GM18867 (cell line): Measurements from ENCODE around the gene MLXIP.

Source experiments
- ATAC-seq: cut with Tn5 transposase; IDR thresholded peaks from one replicate; pipeline ENCODE4 v1.9.1; 2021; ENCODE audit warnings: mild to moderate bottlenecking, moderate library complexity; ENCODE audit not compliant: unreplicated experiment

The MLXIP gene

DNA sequence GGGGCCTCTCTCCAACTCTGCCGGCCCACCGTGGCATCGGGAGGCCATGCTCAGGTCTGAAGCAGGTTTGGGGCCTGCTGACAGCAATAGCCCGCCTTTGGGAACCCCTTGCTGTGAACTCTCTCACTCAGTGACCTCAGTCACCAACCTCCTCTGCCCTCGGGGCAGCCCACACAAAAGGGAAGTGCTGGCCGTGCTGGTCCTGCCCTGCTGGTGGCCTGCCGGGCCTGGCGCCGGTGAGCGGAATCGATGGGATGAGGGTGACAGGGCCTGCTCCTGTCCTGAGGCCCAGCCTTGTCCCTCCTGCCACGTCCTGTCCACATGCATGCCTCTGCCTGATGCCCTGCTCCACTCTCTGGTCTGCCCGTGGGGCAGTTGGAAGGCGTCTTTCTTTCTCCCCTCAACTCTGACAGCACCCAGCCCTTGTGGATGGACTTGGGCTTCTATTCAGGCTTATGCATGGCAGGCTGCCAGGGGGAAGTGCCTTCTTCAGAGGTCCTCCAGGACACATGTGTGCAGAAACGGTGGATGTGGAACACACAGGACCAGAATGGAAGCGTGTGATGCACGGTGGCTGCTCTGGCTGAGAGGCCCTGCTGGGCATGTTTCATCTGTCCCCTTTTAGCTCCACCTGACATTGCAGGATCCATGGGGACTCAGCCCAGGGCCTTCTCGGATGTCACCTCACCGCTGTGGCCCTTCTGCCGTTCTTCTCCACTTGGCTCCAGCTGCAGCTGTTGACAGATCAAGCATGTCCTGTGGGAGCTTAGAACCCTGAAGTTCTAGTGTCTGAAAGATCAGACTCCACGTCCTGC lies 63.6 kb downstream of the MLXIP start:
- ATAC-seq: no peak

DNA sequence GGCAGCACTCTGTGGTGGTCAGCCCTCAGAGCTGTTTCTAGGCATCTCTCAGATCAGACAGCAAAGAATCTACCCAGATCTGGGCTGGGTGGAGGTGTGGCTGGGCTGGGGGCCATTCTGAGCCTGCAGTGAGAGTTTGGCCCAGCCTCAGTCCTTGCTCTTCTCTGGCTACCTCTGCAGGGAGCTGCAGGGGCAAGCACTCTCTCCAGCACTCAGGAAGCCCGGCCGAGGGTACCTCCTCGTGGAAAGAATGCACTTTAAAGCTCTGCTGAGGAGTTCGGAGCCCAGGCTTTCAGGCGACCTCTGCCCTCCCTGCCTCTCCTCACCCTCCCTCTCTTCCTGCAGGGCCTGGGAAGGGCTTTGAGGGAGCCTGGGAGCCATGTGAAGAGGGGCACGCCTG lies 64.3 kb downstream of the MLXIP start:
- no peak for ATAC-seq

DNA sequence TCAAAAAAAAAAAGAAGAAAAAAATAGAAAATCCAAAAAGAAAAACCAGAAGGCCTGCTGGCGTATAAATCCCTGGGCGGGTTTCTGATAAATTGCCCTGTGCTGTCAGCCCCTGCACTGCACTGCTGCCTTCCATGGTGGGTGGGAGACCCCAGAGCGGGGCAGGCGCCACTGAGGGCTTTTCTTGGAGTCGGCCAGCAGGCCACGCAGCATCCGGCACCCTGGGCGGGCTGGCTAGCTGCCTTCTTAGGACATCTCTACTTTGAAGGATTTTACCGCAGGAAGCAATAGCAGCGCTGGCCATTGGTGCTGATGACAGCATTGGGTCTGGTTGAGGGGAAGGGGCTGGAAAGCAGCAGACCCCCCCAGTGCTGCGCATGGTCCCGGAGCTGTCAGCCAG lies 66.3 kb downstream of the MLXIP start:
- ATAC-seq: no peak

DNA sequence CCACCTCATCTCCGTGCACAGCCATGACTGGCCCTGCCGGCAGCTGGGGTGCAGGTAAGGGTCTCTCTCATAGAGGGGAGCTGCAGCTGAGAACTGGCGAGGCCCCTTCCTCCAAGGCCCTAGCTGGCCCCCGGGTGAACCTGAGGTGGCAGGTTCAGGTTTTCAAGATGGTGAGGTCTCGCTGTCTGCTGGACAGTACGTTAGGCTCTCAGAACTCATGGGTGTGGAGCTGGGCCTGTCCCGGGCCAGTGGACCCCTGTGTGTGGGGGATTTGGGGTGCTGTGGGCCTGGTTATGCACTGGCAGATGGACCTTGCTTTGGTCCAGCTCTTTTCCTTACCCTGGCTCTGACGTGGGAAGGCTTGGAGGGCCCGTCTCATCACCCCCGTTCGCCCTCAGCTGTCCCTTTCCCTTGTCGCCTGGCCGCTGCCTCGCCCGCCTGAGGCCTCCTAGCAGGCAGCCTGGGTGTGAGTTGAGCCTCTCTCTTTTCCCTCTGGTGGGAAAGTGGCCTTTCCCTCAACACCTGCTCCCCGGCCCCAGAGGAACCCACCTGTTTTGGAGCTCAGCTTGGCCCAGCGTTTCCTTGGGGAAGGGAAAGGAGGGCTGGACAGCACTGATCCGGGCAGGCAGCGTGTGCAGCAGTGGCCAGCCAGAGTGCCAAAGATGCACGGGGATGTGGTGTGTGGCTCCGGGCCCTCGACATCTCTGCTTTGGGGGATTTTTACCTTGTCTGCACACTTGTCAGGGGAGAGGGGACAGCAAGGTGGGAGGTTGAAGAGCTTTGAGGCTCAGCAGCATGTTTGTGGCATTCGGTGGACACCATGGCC lies 67.2 kb downstream of the MLXIP start:
- no peak for ATAC-seq

DNA sequence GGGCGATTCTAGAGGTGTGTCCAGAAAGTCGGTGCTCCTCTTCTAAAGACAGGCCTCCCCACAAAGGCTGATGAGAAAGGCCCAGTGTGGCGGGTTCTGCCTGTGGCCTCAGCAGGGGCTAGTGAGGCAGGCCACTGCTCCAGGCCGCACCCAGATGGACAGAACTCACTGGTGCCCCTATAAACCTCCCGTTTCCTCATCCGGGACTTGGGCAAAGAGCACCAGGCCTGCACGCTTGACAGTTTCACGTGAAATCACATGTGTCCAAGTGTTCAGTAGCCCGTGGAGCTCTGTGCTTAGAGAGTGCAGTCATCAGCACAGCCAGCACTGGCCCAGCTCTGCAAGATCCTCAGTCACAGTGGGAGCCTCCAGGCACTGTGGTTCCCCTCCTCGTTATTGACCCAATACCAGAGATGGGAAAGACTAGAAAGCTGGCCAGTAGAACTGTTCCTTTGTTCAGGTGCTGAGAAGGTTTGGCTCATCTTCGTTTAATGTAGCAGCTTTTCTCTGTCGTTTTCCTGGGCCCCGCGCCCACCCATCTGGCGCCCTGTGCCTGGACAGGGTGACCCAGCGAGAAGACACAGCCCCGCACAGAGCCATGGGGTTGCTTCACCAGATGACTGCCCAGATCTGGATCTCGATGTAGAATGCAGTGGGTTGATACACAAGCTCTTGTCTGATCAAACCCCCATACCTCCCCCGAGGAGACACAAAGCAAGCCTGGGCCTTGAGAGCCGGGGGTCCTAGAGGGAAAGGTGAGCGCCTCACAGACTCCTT lies 69.1 kb downstream of the MLXIP start:
- no peak for ATAC-seq

DNA sequence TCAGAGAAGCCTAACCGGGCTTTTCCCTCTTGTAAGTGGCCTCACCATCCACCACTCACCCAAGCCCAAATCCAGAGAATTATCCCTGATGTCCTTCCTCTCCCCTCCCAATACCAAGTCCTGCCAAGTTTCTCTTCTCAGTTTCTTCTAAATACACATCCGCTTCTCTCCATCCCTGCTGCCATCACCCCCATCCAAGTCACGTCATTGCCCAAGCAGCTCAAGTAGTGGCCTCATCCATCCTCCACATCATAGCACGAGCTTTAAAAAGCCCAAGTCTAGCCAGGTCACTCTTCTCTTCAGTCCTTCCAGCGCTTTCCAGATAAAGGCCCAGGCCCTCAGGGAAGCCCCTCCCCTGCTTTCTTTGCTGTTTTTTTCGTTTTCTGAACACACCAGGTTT lies 70.1 kb downstream of the MLXIP start:
- no peak for ATAC-seq

DNA sequence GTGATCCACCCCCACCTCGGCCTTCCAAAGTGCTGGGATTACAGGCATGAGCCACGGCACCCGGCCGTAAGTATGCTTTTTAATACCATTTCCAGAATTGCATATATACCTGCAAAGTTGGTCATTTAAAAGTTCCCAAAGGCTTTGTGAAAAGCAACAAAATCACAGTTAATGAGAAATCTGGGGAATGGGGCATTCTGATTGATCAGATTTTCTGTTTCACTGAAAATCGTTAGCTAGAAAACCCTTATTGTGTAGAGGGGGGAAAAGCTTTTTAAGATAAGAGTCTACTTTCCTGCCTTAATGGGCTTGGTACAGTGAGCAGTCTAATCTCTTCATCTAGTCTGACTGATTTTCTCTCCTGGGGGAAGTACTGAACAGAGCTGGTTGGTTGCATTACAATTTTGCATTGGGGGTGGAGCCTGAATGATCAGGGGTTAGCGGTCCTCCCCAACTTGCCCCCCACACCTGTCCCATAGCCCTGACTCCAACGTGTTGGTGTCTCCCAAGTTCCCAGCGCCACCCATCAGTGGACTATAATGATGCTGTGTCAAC lies 71.6 kb downstream of the MLXIP start:
- no peak for ATAC-seq

DNA sequence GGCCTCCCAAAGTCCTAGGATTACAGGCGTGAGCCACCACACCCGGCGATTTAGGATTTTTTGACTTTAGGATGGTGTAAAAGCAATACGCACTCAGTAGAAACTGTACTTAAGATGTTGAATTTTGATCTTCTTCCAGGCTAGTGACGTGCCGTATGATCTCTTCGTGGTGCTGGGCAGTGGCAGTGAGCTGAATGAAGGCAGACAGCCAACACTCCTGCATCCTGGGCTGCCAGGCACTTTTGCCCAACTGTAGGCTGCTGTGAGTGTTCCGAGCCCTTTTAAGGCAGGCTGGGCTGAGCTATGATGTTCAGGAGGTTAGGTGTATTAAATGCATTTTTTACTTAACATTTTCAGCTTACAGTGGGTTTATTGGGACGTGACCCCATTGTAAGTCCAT lies 74.2 kb downstream of the MLXIP start:
- no peak for ATAC-seq

DNA sequence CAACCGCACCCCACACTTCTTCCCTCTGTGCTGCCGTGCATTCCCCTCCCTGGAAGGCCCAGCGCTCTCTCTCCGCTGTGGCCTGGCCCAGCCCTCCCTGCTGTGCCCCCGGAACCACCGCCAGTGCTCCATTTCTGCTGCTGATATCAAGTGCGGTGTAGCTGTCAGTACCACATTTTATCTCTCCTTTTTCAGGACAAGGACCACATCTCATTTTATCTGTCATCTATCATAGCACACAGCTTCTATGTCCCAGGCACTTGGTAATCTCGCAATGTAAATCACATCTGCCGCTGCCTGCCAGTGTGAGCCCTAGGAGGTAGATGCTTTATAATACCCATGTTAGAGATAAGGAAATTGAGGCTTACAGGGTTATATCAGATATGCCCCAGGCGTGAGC lies 77.1 kb downstream of the MLXIP start:
- no peak for ATAC-seq

DNA sequence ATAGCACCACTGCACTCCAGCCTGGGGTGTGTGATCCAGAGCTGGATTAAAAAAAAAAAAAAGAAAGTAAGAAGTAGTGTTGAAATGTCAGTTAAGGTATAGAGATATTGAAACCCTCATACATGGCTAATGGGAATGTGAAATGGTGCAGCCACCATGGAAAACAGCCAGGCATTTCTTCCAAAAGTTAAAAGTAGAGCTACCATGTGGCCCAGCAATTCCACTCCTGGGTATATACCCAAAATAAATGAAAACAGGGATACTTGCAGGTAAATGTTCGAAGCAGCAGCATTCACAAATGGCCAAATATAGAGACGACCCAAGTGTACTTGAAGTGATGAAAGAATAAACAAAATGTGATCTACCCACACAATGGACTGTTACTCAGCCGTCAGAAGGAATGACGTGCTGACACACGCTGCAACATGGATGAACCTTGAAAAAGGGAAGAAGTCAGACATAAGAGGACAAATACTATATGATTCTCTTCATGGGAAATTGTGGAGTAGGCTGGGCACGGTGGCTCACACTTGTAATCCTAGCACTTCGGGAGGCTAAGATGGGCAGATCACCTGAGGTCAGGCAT lies 80.2 kb downstream of the MLXIP start:
- no peak for ATAC-seq

DNA sequence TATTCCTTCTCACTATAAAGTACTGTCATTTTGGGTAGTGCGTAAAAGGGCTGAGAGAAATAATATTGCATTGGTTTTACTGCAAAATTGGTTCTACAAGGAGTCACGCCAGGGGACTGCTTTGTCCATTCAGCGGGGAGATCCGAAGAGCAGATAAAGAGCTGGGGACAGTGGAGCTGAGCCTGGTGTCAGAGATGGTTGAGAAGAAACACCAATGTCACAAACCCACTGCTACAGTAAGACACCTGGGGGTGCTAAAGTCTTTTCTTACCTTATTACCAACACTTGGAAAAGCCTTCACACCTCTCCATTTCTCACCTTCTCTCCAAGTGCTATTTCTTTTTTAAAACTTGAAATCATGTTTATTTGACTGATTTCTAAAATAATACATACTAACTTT lies 81.3 kb downstream of the MLXIP start:
- no peak for ATAC-seq

DNA sequence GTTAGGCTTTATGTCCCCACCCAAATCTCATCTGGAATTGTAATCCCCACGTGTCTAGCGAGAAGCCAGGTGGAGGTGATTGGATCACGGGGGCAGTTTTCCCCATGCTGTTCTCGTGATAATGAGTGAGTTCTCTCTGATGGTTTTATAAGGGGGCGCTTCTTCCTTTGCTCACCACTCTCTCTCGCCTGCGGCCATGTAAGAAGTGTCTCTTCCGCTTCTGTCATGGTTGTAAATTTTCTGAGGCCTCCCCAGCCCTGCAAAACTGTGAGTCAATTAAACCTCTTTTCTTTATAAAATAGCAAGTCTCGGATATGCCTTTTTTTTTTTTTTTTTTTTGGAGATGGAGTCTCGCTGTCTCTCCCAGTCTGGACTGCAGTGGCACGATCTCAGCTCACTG lies 82.2 kb downstream of the MLXIP start:
- ATAC-seq: no peak

DNA sequence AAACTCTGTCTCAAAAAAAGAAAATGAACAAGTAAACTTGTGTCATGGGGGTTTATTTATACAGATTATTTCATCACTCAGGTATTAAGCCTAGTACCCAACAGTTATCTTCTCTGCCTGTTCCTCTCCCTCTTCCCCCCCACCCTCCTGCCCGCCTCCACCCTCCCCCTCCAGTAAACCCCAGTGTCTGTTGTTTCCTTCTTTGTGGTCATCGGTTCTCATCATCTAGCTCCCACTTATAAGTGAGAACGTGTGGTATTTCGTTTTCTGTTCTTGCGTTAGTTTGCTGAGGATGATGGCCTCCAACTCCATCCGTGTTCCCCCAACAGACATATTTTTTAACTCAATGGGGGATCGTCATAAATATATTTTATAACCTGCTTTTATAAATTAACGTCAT lies 83.1 kb downstream of the MLXIP start:
- no peak for ATAC-seq

DNA sequence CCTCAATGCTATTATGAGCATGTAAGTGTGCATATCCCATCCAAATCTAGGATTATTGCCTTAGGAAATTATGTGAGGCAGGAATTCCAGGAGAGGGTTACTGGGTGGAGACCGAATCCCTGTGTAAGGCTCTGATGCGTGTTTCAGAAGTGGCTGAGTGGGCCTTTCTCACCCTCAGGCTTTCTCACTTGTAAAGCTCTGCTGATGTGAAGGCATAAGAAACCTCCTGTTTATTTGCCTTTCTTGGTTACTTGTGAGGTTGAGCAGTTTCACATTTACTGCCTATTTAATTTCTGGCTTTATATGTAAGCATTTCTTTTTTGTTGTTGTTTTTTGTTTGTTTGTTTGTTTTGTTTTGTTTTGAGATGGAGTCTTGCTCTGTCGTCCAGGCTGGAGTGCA lies 84.4 kb downstream of the MLXIP start:
- ATAC-seq: no peak

DNA sequence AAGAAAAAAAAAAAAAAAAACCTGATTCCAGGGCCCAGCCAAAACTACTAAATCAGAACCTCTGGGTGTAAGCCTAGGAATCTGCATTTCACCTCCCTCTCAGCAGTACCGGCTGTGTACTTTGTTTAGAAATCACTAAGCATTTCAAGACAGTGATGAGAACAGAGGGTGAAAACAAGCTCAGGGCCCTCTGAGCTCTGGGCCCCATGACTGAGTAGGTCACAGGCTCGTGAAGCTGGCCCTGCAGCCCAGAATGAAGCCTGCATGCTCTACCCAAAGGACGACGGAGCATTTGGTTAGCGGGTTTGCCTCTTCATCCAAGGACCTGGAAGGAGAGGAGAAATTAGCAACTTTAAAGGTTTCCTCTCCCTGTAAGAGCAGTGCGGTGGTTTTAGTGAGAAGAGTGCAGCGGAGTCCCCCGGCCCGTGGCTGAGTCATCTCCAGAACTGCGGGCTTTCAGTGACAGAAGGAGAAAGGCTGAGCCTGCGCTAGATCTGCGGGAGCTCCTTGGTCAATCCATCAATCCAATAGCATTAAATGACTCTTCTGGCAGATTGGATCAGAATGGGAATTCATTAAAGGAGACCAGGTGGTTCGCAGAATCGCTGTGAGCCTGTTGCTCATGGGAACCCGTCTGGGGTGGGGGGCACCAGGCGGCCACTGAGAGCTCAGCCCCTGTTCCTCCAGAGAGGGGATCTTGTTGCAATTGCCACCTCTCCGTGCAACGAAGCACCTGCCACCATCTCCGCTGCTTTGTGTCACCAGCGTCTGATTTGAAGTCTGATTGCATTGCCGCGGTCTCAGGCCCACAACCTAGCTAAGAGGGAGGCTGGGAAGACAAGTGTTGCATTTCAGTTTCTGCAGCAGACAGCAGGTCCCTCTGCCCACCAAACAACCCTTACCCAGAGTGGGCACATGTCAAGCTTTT lies 88.1 kb downstream of the MLXIP start:
- ATAC-seq: peak; percentile 81

DNA sequence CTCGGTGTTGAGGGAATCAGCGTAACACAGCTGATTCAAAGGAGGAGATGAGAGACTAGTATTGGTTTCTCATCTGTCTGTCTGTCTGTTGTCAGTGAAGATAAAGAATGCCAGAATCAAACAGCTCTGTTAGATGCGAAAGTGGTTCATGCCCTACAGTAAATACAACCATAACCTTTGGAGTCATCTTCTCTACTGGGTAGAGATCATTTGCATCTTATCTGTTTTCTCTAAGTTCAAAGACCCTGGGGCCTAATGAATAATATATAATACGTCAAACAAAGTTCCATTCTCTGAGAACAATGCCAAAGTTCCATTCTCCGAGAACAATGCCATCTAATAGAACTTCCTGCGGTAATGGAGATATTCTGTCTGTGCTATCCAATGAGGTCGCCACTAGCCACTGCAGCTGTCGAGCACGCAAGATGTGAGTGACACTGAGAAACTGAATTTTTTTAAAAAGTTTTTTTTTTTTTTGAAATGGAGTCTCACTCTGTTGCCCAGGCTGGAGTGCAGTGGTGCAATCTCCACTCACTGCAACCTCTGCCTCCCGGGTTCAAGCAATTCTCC lies 88.9 kb downstream of the MLXIP start:
- ATAC-seq: no peak

DNA sequence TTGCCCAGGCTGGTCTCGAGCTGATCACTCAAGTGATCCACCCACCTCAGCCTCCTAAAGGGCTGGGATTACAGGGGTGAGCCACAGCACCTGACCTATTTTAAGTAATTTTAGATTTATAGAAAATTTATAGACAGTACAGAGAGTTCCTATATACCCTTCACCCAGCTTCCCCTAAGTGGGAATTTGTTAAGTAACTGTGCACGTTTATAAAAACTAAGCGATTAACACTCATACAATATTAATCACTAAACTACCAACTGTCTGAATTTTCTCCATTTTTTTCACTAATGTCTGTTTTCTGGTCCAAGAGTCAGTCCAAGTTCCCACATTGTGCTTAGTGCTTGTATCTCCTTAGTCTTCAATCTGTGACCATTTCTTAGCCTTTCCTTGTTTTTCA lies 89.9 kb downstream of the MLXIP start:
- ATAC-seq: no peak

DNA sequence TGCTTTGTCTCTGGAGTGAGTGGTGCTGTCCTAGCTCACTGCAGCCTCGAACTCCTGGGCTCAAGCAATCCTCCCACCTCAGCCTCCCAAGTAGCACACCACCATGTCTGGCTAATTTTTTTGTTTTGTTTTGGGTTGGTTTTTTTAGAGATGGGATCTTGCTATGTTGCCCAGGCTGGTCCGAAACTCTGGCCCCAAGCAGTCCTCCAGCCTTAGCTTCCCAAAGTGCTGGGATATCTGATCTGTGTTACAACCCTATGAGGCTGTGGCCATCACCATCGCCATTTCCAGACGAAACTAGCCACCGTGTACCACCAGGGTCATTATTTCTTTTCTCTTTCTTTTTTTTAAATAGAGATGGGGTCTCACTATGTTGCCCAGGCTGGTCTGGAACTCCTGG lies 92.8 kb downstream of the MLXIP start:
- ATAC-seq: no peak

DNA sequence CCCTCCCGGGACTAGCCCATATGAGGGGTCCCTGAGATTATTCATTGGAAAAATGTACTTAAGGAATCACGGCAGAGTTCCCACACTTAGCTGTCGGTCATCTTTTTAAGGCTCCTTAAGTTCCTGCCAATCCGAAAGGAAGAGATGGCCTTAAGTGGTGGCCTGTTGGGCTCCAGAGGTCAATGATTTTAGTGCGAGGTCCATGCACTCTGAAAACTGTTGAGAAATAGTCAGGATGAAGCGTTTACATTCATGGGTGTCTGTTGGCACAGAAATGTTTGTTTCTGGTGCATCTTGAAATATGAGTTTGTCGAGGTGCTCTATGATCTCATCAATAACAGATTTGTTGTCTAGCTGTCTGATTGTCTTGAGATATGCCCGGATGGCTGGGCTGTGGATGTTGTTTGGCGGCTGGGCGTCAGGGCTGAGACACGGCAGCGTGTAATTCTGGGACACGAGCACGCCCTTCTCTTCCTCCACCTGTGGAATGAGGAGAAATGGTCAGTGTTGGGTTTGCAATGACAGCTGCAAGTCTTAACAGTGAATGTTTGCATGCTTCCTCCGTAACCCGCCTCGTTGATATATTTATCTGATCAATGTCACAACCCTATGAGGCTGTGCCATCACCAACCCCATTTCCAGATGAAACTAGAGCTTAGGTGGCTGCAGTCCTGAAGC lies 93.8 kb downstream of the MLXIP start:
- no peak for ATAC-seq
